ENCODE data around the gene SH3BP4.

- TF ChIP-seq, protein P1, sequence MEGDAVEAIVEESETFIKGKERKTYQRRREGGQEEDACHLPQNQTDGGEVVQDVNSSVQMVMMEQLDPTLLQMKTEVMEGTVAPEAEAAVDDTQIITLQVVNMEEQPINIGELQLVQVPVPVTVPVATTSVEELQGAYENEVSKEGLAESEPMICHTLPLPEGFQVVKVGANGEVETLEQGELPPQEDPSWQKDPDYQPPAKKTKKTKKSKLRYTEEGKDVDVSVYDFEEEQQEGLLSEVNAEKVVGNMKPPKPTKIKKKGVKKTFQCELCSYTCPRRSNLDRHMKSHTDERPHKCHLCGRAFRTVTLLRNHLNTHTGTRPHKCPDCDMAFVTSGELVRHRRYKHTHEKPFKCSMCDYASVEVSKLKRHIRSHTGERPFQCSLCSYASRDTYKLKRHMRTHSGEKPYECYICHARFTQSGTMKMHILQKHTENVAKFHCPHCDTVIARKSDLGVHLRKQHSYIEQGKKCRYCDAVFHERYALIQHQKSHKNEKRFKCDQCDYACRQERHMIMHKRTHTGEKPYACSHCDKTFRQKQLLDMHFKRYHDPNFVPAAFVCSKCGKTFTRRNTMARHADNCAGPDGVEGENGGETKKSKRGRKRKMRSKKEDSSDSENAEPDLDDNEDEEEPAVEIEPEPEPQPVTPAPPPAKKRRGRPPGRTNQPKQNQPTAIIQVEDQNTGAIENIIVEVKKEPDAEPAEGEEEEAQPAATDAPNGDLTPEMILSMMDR (IDR thresholded peaks at IDR 0.05; ENCODE audit: borderline replicate concordance, extremely low read depth, low read length, poor library complexity, severe bottlenecking): no peak
- TF ChIP-seq EZH2 (IDR thresholded peaks at IDR 0.05; ENCODE audit: borderline replicate concordance, low read depth, low read length, severe bottlenecking): no peak
Measured at GRCh38 chr2:234974501-234975385, 22.9 kb downstream of the SH3BP4 start.

Data from DND-41 (cell line).